Duodenal mucosa (tissue), 2 donors: ENCODE measurements around the gene NOTCH1.
A peak's percentile ranks its signal among the peaks of the same experiment; 100 is the strongest.

Experiments used
- H3K27ac ChIP-seq: one replicate; pipeline ENCODE4 v1.7.0; 2013; ENCODE audit warnings: low read depth, low read length
- H3K27me3 ChIP-seq, 2 donors: one replicate each; pipeline ENCODE4 v1.7.0; 2013; ENCODE audit warnings: low read length in 2 of 2, control low read depth in 1 of 2; ENCODE audit not compliant: insufficient read depth in 2 of 2, control insufficient read depth in 1 of 2
- H3K36me3 ChIP-seq, 2 donors: one replicate each; pipeline ENCODE4 v1.7.0; 2013; ENCODE audit warnings: low read length in 2 of 2, control low read depth in 1 of 2; ENCODE audit not compliant: insufficient read depth in 2 of 2, control insufficient read depth in 1 of 2
- H3K4me1 ChIP-seq, 2 donors: one replicate each; pipeline ENCODE4 v1.7.0; 2013; ENCODE audit warnings: low read length in 2 of 2, control low read depth in 1 of 2; ENCODE audit not compliant: insufficient read depth in 2 of 2, control insufficient read depth in 1 of 2
- H3K4me3 ChIP-seq, 2 donors: one replicate each; pipeline ENCODE4 v1.7.0; 2013; ENCODE audit warnings: low read length in 2 of 2, low read depth in 1 of 2
- H3K9ac ChIP-seq, 2 donors: one replicate each; pipeline ENCODE4 v1.7.0; 2013; ENCODE audit warnings: low read length in 2 of 2, low read depth in 1 of 2
- H3K9me3 ChIP-seq, 2 donors: one replicate each; pipeline ENCODE4 v1.7.0; 2013; ENCODE audit warnings: low read length in 2 of 2, control low read depth in 1 of 2; ENCODE audit not compliant: control insufficient read depth in 1 of 2

NOTCH1 gene

GRCh38 chr9:136493567-136493971, 52.3 kb downstream of the NOTCH1 start:
- H3K27me3 ChIP-seq = no peaks in the 10 kb centered on the region
- H3K36me3 ChIP-seq = peaks cover 12 to 27% of the 10 kb centered on the region in 2 donors
- no peak overlapping the region for H3K9ac ChIP-seq
- H3K4me3 ChIP-seq = no peak overlapping the region
- no peaks in the 10 kb centered on the region for H3K9me3 ChIP-seq
- H3K4me1 ChIP-seq = no peaks in the 10 kb centered on the region
- H3K27ac ChIP-seq = no peak overlapping the region

GRCh38 chr9:136492978-136493522, 52.8 kb downstream of the NOTCH1 start:
- H3K4me3 ChIP-seq = no peak overlapping the region
- peaks cover 10 to 23% of the 10 kb centered on the region in 2 donors for H3K36me3 ChIP-seq
- H3K9ac ChIP-seq = no peak overlapping the region
- no peaks in the 10 kb centered on the region for H3K27me3 ChIP-seq
- no peak overlapping the region for H3K27ac ChIP-seq
- no peaks in the 10 kb centered on the region for H3K9me3 ChIP-seq
- H3K4me1 ChIP-seq = no peaks in the 10 kb centered on the region

GRCh38 chr9:136489731-136490130, 56.1 kb downstream of the NOTCH1 start:
- H3K9me3 ChIP-seq = no peaks in the 10 kb centered on the region

GRCh38 chr9:136488247-136489214, 57.3 kb downstream of the NOTCH1 start:
- no peaks in the 10 kb centered on the region for H3K36me3 ChIP-seq
- no peaks in the 10 kb centered on the region for H3K9me3 ChIP-seq
- H3K4me1 ChIP-seq = peaks cover 11 to 15% of the 10 kb centered on the region in 2 donors
- H3K9ac ChIP-seq = no peak overlapping the region
- H3K27me3 ChIP-seq = no peaks in the 10 kb centered on the region
- no peak overlapping the region for H3K27ac ChIP-seq
- H3K4me3 ChIP-seq = no peak overlapping the region

More at GRCh38 chr9:136489731-136490130, 56.1 kb downstream of the NOTCH1 start:
- Histone ChIP-seq H3K4me1 (peaks cover 2 to 7% of the 10 kb centered on the region in 2 donors), H3K27me3 (no peaks in the 10 kb centered on the region), H3K27ac (no peak overlapping the region), H3K4me3 (no peak overlapping the region), H3K9ac (no peak overlapping the region), H3K36me3 (peaks cover 0 to 6% of the 10 kb centered on the region in 2 donors)

GRCh38 chr9:136487672-136488071, 58.2 kb downstream of the NOTCH1 start:
- Histone ChIP-seq H3K9ac (no peak overlapping the region), H3K4me3 (no peak overlapping the region), H3K4me1 (peaks cover 11 to 15% of the 10 kb centered on the region in 2 donors), H3K27ac (no peak overlapping the region), H3K9me3 (no peaks in the 10 kb centered on the region), H3K36me3 (no peaks in the 10 kb centered on the region), H3K27me3 (no peaks in the 10 kb centered on the region)

GRCh38 chr9:136486823-136487620, 58.8 kb downstream of the NOTCH1 start:
- peaks cover 12 to 18% of the 10 kb centered on the region in 2 donors for H3K4me1 ChIP-seq
- no peak overlapping the region for H3K4me3 ChIP-seq
- no peaks in the 10 kb centered on the region for H3K27me3 ChIP-seq
- H3K9me3 ChIP-seq = no peaks in the 10 kb centered on the region
- no peak overlapping the region for H3K9ac ChIP-seq
- H3K36me3 ChIP-seq = no peaks in the 10 kb centered on the region
- no peak overlapping the region for H3K27ac ChIP-seq

GRCh38 chr9:136486131-136486530, 59.7 kb downstream of the NOTCH1 start:
- Histone ChIP-seq H3K9ac (no peak overlapping the region), H3K4me3 (no peak overlapping the region), H3K4me1 (peaks cover 20 to 26% of the 10 kb centered on the region in 2 donors), H3K27me3 (no peaks in the 10 kb centered on the region), H3K27ac (no peak overlapping the region), H3K36me3 (no peaks in the 10 kb centered on the region), H3K9me3 (no peaks in the 10 kb centered on the region)

- peak overlapping the region in 1 of 2 donors; percentile 6 for H3K9ac ChIP-seq
- H3K27me3 ChIP-seq = no peaks in the 10 kb centered on the region
- no peaks in the 10 kb centered on the region for H3K9me3 ChIP-seq
- no peak overlapping the region for H3K27ac ChIP-seq
- no peak overlapping the region for H3K4me3 ChIP-seq
- H3K36me3 ChIP-seq = no peaks in the 10 kb centered on the region
- H3K4me1 ChIP-seq = peaks cover 20 to 26% of the 10 kb centered on the region in 2 donors
Observed at GRCh38 chr9:136485049-136486045, 60.5 kb downstream of the NOTCH1 start.
